Fibroblast of gingiva (primary cell): ENCODE measurements around the gene TPST2.
"Not testable (repeated sequence)": the region's sequence is repeated elsewhere in the genome, so short reads cannot be mapped to it uniquely, and the experiment has no call there.

Source experiments
- DNase-seq: peaks from one replicate; pipeline ENCODE4 v3.0.0-alpha.2; 2011; ENCODE audit warnings: low read depth

TPST2 gene

DNA sequence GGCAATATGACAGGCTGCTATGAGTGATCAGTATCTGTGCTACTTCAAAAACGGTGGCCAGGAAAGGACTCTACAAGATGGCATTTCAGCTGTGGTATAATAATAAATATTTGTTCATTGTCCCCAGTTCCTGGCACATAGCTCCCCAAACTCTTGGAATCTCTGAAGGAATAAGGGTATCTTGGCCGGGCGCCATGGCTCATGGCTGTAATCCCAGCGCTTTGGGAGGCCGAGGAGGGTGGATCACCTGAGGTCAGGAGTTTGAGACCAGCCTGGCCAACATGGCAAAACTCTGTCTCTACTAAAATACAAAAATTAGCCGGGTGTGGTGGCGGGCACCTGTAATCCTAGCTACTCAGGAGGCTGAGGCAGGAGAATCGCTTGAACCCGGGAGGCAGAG is 61.4 kb downstream of the TPST2 start:
- DNase-seq: not testable (repeated sequence)

DNA sequence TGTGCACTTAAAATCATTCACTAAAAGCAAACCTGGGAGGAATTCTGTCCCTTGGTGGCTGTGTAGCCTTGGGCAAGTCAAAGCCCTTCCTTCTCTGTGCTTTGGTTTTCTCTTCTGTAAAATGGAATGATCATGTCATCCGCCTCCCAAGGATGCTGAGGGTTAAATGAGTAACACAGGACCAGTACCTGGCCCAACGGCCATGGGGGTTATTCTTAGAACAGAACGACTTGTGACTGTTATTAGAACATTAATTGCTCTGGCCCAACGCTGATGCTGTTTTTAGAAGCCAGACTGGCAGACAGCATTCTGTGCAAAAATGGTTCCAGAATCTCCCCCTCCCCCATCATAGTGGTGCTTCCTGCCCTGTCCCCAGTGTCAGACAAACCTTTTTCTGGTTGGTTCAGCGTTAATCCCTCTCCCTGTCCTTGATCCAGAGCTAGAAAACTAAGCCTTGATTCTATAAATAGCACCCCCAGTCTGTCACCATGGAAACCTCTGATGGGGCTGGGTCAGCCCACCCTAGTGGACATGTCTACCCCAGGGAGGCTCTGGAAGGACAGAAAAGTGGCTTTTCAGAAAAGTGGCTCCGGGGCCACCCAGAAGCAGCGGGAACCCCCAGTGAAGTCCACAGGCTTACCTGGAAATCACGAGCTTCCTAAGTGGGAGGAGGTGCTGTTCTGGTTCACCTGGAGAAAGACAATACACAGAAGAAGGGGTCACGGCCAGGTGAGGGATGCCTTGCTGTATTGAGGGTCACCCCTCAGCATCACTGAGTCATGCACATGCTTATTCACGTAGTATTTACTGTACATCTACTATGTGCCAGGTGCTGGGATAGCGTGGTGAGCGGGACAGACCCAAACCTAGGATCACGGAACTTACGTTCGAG is 62.1 kb downstream of the TPST2 start:
- DNase-seq: no peak

DNA sequence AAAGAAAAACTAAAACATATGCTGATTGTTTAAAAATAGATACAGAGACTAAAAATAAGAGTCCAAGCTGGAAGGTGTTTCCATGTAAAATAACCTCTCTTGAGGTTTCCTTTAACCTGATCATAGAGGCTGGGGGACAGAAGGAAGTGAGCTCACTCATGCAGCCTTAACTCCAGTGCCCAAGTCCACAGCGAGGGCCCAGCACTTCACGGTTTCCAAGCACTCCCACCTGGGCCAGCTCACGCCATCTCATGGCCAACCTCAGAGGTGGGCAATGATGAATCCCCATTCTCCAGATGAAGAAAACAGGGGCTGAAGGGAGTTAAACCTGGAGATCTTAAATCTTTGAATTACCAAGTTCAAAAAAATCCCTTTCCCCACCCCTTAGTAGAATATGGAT is 62.8 kb downstream of the TPST2 start:
- DNase-seq: no peak

DNA sequence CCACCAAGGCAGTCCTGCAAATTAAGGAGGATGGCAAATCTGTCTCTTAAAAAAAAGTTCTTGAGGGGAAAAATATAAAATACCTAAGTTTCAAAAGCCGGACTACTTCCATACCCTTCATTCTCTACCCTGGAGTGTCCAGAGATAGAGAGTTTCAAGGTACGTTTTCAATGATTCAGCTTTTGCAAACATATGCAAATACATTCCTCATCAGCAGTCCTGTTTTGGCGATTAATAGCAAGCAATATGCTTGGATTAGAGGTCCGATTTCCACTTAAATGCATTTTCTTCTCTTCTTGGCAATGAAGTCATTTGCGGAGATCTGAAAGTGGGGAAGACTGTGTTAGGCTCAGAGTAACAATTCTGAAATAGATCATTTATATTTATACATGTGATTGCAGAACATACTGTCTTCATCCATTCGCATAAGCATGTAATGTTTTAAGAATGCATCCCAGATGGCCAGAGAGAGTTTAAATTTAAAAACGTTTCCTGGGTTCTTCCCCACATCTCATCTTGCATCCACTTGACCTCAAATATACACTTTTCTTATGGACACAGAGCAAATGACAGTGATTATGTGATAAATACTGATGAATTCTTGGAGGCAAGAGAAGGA is 63.9 kb downstream of the TPST2 start:
- no peak for DNase-seq

DNA sequence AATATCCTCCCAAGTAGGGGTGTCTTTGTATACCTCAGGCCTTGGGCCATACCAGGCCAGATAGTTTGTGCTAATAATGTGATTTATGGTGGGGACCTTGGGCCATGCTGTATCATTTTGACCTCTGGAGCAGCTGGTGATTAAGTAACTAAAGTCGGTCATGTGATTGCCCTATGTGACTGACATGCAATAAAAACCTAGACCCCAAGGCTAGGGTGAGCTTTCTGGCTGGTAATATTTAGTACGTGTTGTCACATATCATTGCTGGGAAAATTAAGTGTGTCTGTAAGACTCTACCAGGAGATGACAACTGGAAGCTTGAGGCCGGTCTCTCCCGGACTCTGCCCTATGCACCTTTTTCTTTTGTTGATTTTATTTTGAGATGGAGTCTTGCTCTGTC is 65.1 kb downstream of the TPST2 start:
- no peak for DNase-seq

DNA sequence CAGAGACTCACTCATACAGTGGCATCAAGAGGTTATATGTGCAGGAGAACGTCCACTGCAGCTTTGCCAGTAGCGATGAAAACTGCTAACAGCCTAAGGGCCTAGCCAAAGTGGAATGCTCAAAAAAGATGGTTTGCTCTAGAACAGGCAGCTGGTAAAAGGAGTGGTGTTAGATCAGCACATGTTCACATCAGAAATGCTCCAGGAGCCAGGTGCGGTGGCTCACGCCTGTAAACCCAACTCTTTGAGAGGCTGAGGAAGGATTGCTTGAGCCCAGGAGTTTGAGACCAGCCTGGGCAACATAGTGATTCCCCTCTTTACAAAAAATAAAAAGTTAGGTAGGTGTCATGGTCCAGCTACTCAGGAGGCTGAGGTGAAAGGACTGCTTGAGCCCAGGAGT is 67.3 kb downstream of the TPST2 start:
- DNase-seq: no peak

DNA sequence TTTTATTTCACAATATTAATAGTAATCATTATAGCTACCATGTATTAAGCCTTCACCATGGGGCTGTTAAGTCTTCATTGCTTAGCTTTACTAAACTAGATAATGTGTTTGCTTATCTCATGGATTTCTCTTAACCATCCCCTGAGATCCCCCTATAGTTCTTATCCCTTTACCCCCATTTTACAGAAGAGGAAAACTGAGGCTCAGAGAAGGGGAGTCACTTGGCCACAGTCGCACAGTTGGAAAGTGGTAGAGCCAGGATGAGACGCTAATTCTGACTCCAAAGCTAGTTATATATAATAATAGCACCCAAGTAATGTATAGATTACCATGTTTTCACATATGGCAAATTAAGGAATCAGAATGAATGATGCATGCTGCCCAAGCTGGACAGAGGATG is 67.9 kb downstream of the TPST2 start:
- no peak for DNase-seq

DNA sequence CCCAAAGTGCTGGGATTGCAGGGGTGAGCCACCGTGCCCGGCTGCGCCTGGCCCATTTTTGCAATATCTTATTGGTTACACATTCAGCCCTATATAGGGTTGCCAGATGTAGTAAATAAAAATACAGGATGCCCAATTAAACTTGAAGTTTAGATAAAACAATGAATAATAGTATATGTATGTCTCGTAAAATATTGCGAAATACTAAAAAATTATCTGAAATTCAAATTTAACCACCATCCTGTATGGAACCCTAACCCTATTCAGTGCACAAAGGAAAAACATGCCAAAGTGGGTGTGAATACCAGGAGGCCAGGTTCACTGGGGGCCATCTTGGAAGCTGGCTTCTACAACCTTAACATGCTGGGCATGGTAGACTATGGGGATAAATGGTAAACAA is 72.5 kb downstream of the TPST2 start:
- no peak for DNase-seq

DNA sequence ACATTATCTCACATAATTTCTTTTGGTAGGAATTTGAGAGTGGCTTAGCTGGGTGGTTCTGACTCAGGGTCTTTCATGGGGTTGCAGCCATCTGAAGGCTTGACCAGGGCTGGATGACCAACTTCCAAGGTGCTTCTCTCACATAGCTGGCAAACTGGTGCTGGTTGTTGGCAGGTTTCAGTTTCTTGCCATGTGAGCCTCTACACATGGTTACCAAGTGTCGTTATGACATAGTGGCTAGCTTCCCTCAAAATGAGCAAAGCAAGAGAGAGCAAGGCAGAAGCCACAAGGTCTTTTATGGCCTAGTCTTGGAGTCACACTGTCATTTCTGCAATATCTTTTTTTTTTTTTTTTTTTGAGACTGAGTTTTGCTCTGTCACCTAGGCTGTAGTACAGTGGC is 73.4 kb downstream of the TPST2 start:
- no peak for DNase-seq

DNA sequence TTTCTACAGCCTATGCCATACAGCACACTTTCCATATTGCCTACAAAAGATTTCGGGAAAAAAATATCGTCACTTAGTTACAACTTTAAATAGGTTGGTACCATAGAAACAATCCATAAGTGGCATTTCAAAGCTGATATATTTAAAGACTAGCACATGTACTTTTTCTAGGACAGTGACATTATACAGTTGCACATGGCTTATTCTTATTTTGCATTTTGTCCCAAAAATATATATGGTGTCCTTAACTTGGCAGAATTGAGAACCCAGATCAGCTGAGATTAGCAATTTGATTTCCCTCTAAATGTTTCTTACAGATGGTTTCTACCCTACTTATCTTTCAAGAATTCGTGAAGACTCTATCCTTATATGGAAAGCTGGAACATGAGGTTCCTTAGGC is 74.0 kb downstream of the TPST2 start:
- no peak for DNase-seq

DNA sequence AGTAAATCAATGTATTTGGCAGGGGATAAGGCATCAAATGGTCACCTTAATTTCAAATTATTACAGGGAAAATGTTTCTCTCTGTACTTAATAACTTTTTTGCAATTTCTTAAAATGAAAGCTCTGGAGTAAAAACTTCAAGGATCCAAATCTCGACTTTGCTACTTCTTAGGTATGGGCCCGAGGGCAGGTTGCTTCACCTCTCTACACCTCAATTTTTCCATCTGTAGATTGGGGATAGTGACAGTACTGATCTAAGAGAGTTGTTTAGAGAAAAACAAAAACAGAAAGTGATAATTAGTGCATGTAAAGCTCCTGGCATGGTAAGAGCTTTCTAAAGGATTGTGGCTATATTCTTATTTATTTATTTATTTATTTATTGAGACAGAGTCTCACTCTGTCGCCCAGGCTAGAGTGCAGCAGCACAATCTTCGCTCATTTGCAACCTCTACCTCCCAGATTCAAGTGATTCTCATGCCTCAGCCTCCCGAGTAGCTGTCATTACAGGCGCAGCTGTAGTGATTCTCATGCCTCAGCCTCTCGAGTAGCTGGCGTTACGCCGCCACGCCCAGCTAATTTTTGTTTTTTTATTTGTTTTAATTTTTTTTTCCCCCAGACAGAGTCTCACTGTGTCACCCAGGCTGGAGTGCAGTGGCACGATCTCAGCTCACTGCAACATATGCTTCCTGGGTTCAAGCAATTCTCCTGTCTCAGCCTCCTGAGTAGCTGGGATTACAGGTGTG is 75.3 kb downstream of the TPST2 start:
- no peak for DNase-seq

DNA sequence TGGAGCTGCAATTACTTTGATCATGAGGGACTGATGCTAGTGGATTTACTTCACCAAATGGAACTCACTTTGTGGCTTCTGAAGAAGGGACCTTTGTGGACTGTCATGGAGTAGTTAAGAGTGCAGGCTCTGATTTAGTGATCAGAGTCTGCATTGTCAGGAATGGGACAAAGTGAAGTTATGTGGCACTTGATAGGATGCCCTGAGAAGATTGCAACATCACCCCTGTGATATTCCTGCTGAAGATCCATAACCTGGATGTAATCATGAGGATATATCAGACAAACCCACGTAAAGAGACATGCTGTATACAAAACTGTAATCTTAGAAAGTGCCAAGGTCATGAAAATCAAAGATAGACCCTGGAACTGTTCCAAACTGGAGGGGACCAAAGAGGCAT is 76.1 kb downstream of the TPST2 start:
- no peak for DNase-seq

DNA sequence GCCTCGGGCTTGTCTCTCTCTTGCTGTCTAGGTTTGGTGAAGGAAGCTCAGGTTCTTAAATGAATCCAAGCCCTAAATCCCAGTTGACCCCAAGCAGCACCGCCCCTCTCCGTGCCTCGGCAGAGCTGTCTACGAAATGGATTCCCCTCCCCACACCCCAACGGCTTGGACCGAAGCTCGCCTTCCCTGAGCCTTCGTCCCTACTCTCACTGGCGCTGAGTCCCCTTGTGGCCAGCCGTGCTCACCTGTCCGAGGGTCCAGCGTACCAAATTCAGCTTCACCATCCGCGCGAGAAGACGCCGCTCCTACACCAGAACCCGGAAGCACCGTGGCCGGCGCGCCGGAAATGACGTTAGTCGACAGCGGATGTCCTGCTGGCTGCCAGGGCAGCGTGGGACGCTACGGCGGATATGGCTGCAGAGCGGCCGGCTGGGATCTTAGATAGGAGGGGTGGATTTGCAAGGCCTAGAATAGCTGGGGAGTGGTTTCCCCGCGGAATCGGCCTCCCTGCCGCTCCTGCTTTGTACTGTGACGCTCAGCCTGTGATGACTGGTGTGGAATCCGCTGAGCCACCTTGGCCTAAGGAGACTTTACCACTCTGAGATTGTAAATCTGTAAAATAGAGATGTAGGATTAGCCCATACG is 77.7 kb downstream of the TPST2 start, which contains the start of gene TFIP11:
TSS of gene TFIP11 (minus strand) at position 325 of the 645 bp plus-strand sequence. CDS start 2,201 bp downstream, outside the sequence.
- peak; percentile 84 for DNase-seq

DNA sequence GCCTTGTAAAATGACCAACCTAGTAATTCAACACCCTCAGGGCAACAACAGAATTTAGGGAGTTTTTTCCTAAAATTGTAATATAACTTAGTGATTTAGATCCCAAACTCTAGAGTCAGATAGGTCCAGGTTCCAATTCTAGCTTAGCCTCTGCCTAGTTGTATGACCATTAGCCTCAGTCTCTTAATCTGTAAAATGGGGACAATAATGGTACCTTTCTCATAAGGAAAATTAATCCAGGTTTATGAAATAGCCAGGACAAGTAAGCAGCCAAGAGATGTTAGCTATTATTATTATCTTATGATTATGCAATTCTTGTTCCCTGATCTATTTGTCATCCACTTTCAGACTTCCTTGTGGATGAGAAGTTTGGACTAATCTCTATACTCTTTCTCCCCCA is 81.8 kb downstream of the TPST2 start:
- DNase-seq: no peak

DNA sequence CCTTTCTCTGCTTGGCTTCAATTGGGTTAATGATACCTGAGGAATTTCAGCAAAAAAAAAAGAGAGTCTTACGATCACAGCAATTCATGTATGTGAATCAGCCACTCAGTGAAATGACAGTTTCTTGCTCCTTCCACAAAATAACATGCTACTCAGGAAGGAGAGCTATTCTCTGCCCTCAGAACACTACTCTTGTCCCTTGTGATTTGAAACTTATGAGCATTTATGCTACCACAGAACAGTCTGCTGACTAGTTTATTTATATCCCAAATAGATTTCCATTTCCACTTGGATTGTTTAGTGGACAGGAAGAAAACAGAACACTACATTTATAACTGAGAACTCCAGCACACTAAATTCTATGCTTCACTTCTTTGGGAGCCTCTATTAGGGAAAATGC is 86.2 kb downstream of the TPST2 start:
- no peak for DNase-seq

DNA sequence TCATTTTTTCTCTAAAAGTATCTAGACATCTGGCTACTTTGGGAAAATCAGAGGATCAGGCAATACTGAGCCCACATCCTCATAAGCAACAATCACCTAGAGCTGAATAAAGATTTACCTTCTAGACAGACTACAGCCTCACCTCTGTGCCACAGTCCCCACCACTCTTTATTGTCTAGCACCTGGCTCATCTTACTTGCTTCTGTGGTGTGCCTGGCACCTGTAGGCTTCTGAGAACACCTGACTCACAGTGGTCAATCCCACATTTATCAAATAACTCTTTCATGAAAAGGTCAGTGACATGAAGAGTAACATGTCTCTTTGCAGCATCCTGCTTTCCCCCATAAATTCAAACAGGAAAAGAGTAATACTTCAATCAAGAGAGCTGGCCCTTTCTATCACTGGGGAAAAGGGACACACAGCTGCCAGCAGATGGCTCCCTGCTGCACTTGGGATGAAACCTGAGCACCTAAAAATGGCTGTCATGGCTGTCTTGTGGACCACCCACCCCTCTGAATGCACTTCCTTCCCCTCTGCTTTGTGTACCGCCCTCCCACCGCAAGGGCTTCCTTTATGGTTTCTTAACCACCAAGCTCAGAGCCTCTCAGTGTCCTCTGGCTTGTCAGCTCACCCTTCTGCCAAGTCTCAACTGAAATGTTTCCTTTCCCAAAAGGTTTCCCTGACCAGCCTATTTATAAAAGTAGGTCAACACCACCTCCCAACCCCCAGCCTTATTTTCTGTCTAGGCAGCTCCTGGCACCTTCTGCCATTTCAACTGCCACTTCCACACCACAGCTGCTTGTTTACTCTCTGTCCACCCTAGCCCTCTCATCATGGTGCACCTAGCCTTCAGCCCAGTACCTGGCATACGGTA is 87.0 kb downstream of the TPST2 start:
- DNase-seq: peak; percentile 14

DNA sequence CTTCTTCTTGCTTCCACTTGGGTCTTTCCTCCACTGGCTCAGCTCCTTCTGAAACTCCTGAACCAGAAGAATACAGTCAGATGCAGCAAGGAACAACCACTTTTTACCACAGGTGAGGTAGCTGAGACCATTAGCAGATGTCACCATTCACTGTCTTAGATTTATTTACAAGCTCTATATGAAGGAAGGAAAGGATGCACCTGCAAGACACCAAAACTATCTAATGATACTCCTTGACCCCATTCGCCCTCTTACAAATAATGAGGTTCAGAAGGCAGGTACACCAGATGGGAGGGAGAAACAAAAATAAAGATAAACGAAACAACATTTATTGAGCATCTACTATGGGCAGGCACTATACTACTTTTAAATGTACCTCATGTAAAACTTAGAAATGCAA is 87.9 kb downstream of the TPST2 start:
- DNase-seq: no peak

DNA sequence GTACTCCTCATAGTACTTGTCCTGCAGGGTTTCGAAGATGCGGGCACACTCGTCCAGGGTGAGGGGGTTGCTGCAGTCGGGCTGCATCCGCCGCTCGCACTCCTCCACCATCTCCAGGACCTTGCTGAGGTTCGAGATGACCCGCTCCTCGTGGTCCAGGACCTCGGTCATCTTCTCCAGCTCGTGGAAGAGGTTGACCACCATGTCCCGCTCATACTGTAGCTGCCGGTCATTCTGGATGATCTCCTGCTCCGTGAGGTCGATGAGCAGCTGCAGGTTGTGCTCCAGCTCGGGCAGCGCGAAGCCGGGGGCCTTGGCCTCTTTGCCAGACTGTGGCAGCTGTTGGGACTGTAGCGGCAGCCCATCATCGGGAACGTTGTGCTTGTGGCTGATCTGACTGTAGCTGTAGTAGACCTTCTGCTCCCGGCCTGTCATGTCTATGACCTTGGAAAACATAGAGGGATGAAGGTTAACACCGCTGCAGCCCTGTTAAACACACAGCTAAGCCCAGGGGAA is 90.7 kb downstream of the TPST2 start:
- no peak for DNase-seq

DNA sequence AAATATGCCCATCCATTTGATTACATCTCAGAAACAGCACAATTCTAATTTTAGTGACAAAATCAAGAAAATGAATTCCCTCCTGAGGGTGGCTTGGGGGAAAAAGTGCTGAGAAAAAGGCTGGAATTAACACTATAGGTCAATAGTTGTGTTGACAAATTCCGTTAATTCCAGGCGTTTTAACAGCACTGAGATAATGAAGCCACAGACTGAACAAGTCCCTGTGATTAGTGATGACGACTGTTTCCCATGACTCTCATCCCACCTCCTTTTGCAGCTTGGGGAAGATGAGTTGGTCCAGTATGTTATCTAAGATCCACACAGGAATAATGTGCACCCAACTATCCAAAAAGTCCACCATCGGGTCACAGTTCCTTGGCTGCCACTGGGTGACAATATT is 93.5 kb downstream of the TPST2 start:
- no peak for DNase-seq

DNA sequence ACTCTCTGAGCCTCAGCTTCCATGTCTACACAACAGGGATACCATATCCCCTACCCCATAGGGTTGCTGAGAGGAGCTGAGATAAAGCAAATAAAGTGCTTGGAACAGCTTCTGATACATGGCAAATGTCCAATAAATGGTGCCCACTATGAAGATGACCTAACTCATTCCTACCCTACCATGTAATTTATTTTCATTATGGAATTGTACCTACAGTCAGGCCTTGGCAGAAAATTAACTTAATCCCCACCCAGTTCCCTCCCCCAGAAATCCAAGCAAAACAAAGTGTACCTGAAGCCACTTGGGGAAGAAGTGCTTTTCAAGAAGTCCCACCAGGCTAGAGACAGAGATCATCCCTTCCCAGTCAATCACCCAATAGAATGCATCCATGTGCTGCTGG is 95.4 kb downstream of the TPST2 start:
- DNase-seq: no peak

DNA sequence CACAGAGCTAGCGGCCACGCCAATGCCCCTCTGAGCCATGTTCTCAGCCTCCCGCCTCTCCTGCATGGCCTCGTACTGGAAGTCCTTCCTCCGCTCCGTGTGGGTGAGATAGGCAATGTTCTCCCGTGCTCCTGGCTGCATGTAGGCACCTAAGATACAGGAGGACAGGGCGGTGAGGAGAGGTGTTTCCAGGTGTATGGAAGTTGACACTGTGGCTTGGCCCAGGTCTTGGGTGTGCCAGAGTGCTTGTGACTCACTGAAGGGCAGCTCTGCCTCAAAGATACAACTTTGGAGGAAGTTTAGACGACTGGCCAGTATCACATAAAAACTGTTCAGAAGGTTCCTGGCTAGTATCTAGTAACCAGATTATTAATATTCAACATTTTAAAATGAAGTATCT is 97.7 kb downstream of the TPST2 start:
- DNase-seq: no peak
